Measurements from ENCODE around the gene EYA2.

EYA2 gene

GRCh38 chr20:47113362-47114109 lies 218.9 kb downstream of the EYA2 start:
- no peak for DNase-seq (ENCODE audit: low read depth)

GRCh38 chr20:47115694-47116093 lies 221.1 kb downstream of the EYA2 start:
- DNase-seq (ENCODE audit: low read depth): no peak

DNA sequence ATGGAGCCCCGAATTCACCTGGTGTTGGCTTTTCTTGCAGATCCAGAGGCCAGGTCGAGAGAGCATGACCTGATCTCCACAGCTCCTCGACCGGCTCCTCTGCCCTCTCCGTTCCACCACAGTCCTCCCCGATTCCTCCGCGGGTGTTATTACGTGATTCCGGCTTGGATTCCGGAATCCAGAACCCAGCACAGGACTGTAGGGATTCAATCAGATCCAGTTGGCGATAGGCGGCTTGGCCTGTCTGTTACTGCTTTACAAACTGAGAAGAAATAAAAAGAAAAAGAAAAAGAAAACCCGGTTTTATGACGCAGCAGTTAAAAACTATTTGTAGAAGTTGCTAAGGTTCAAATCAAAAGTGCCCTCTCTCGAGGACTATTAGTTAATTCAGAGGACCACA lies 222.7 kb downstream of the EYA2 start:
- no peak for DNase-seq (ENCODE audit: low read depth)

DNA sequence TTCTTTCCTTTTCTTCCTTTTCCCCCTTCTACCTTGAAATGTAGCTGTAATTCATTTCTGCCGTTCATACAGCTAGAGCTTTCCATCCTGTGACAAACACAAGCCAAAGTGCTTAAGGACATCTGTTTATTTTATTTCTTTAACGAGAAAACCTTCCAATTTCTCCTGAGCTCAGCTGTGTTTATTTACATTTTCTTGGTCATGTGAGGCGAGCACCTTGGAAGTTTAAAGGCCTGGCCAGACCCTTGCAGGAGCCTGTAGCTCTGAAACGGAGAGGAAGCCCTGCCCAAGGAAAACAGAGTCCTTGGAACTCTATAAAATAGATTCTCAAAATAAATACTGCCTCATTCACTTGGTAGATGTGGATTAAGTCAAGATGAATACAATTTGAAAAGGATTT lies 223.1 kb downstream of the EYA2 start:
- no peak for DNase-seq (ENCODE audit: low read depth)

DNA sequence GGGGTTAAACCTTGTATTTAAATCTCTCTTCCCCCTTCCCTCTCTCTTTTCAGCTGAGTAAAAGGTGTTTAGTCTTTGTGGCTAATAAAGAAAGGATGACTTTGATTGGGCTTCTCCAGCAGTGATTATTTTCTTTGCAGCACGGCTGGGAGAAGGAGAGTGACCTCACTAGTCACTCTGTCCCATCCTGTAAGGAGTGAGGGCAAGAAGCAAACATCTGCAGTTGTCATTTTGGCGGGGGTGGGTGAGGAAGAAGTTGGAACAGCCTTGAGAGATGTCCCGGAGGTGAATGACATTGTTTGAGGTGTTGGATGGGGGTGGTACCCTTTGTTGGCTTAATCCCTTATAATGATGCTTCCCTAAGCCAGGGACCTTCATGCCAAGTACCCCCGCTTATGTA lies 223.6 kb downstream of the EYA2 start:
- no peak for DNase-seq (ENCODE audit: low read depth)

DNA sequence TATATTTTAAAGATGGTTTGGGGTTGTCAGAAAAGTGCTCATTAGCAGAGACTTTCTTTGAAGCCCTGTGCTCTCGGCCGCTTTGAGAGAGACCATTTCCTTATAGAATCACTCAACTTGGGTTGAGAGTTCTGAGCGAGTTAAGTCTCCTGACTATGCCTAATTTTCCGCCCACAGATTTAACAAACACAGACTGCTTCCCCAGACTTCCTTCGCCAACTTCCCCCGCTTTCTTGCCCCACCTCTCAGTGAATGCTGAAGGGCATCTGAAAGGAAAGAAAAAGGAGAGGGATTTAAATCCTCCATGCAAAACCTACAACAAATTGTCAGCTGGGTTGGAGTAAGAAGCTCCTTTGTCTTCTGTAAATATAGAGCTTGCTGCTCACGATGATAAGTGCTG lies 224.0 kb downstream of the EYA2 start:
- no peak for DNase-seq (ENCODE audit: low read depth)

GRCh38 chr20:47120346-47120936 lies 225.8 kb downstream of the EYA2 start:
- no peak for DNase-seq (ENCODE audit: low read depth)

- DNase-seq (ENCODE audit: low read depth): no peak
Measured at GRCh38 chr20:47122560-47122959, 227.9 kb downstream of the EYA2 start.

DNA sequence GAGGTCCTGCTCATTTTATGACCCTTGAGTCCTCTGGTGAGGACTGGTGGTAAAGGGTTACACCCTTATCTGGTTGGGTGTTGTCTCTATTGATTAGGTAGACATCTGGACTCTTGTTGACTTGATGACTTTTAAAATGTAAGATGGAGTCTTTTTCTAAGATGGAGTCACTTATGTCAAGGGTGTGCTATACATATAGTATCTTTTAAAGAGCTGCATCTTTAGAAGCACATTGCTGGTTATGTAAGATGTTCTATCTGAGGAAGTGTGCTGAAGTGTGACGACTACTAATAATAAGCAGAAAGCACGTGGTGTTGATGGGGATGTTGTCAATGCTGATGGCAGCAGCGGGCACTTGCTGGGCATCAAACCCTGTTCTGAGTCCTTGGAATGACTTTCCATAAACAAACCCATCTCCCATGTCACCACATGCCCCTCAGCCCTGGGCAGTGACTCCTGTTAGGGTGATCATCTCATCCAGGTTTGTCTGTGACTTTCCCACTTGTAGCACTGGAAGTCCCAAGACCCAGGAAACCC lies 229.6 kb downstream of the EYA2 start:
- no peak for DNase-seq (ENCODE audit: low read depth)

DNA sequence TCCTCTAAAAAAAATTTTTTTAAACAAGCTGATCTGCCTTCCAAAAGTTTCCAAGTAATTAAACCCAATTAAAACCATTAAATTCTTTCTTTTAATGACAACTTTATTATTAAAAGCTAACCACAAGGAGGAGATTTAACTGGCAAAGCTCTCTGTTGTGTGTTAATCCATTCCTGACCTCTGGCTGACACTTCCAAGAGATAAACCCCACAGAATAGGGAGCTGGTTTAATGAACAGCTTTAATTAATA lies 230.8 kb downstream of the EYA2 start:
- no peak for DNase-seq (ENCODE audit: low read depth)

DNA sequence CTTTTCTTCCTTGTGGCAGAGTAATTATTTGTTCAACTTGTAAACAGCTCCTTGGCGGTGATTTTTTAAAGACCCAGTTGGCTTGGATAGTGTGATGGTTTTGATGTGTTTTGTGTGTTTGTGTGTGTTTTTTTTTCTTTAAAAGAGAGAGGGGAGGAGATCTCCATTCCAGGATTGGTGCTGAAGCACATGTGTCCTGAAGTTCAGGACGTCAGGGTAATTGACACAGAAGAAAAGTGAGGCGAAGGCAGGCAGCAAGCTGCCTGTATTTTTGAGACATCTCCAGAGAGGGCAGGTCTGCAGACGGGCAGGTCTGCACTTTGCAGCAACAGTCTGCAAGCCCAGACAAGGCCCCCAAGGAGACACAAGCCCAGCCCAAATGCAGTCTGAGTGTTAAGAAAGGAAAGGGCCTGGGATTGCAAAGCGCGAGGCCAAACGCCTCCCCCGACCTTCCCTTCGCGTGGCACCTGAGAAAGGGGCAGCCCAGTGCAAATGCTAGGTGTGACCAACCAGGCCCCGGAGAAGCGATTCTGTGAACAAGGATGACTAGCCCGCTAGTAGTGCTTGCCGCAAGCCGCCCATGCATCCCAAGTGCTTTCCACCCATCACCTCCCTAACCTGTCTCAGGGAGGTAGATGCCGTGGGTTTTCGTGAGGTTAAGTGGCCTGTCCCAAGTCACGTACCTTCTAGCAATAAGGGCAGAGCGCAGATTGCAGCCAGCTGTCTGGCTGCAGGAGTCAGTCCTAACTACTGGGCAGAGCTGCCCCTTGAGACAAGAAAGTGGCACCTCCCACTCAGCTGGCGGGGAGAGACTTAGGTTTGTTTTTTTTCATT lies 231.3 kb downstream of the EYA2 start:
- no peak for DNase-seq (ENCODE audit: low read depth)

- DNase-seq (ENCODE audit: low read depth): no peak
Measured at GRCh38 chr20:47126709-47127108, 232.1 kb downstream of the EYA2 start.

DNA sequence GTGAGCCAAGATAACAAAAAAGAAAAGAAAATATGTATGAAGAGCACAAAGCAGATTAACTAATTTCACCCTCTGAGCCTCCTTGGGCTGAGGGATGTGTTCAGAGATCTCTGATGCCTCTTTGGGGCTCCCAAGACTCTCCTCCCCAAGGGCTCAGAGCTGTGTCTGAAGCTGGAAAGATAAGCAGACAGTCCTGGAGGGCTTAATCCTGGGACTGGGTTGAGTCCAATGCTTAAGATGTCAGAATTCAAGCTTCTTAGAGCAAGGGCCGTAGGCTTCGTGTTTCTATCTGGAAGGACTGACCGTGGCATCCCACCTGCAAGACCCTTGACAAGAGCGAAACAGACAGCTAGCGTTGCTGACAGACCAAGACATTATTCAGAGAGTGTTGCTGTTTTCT lies 232.9 kb downstream of the EYA2 start:
- DNase-seq (ENCODE audit: low read depth): no peak

GRCh38 chr20:47127999-47128398 lies 233.4 kb downstream of the EYA2 start:
- DNase-seq (ENCODE audit: low read depth): no peak

GRCh38 chr20:47129306-47129705 lies 234.7 kb downstream of the EYA2 start:
- DNase-seq (ENCODE audit: low read depth): no peak

DNA sequence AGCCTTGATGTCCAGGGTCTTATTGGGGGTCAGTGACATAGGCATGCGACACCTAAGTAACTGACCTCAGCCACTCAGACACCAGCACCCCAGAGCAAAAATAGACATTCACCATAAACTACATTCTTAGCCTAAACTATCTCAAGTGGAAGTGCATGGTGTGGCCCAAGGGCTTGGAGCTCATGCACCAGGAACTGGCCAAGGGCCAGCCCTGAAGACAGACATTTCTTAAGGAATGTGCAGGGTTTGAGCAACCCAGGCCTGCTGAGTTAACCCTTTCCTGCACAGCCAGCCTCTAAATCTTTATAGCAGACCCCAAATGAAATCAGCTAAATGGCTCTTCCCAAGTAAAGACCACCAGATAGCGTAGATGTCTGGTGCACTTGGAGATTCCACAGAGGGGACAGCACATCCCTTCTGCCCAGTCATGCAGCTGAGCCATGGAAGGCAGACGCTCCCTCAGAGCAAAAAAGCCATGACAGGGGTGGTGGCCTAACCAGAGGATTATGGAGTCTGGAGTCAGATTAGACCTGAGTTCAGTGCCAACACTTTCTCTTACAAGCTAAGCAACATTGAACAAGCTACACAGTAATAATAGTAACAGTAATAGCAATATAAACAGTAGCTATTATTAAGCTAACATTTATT lies 239.3 kb downstream of the EYA2 start:
- DNase-seq (ENCODE audit: low read depth): no peak

DNA sequence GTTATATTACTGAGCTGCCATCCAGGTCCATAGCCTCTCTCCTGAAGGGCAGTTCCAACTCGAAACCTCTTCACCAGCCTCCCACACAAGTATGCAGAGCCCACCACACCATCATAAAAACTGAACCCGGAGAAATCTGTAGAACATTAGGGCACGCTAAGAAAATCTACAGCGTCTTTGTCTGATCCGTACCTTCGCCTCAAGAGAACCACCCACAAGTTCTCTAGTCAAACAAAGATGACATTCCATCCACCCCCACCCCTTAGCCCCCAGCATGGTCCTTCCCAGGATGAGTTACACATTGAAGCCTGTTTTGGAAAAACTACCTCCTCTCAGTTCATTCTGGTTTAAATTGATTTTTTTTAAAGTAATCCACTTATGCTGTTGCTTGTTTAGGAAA lies 242.1 kb downstream of the EYA2 start:
- DNase-seq (ENCODE audit: low read depth): no peak

- DNase-seq (ENCODE audit: low read depth): no peak
Measured at GRCh38 chr20:47137231-47137870, 242.7 kb downstream of the EYA2 start.

DNA sequence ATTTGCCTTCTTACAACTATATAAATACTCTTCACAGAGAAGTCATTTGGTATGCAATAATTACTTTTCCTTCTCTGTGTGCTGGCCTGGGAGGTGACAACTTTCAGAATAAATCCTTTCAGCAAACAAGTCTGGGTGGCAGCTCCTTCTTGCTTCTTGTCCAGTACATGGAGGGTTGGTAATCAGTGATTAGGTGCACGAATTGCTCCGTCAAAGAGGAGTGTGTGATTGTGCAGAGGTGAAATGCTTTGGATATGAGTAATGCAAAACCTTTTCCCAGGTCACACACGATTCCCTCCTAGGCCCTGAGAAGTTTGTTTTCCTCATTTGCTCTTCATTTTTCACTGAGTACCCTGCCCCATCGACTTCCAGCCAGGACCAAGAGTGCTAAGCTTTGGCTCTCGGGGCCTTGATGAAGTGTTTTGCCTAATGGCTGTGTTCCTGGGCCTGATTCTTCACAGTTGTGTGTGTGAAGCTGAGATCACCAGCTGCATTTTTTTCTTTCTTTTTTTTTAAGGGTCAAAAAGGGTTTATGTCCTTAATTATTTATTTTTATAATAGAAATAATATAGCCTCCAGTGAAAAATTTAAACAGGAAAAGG lies 245.4 kb downstream of the EYA2 start:
- no peak for DNase-seq (ENCODE audit: low read depth)

DNA sequence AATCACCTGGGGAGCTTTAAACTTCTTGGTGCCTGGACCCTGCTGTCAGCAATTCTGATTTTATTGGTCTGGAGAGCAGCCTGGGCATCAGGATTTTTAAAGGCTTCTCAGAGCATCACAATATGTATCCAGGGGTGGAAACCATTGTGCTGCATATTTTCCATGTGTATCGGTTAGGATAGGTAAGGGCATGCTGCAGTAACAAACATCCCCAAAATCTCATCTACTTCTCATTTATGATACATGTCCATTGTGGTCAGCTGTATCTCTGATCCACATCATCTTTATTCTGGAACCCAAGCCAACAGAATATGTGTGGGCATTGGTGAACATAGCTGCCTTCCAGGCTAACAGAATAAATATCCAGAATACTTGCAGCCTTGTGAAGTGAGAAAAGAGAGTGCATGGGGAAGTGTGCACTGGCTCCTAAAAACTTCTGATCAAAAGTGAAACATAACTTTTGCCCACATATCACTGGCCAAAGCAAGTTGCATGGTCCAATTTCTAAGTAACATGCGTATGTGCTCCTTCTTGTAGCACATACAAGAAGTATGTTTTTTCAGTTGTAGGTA lies 246.8 kb downstream of the EYA2 start:
- no peak for DNase-seq (ENCODE audit: low read depth)

All from activated T-helper 1 cell treated with Interleukin-2 at 50 U/mL for 16 hours (primary cell).